Activated CD8-positive, alpha-beta T cell treated with anti-CD3 and anti-CD28 coated beads, Interleukin-2, amount 10 ng/mL, durations not matched to agents 7 days and 5 days (primary cell): ENCODE measurements around the gene BEND7. TPM values are rescaled to one million over a fixed set of nuclear protein-coding genes. Genes with fewer than 3 reads are reported as not detected.

Experiments
- ATAC-seq: fragments of 150-1000 bp; cut with Tn5 transposase; one replicate; pipeline ENCODE4 v1.10.0; 2021; ENCODE audit warnings: moderate library complexity
- CTCF ChIA-PET: fragments of 350-600 bp; sonication (Branson Sonifier 250); formaldehyde crosslinking; loops from one replicate; lab custom pipeline; 2021; ENCODE audit warnings: antibody characterized with exemption; lab: Charles Lee
- POLR2A ChIA-PET: fragments of 350-600 bp; sonication (Branson Sonifier 250); formaldehyde crosslinking; loops from one replicate; lab custom pipeline; 2021; ENCODE audit warnings: antibody characterized with exemption; lab: Charles Lee
- DNase-seq: peaks from one replicate; pipeline ENCODE4 v3.0.0-alpha.2; 2020
- H3K27ac Mint-ChIP-seq: one replicate; pipeline ENCODE4 v1.8.0; 2021; ENCODE audit warnings: mild to moderate bottlenecking, mixed read lengths
- H3K27me3 Mint-ChIP-seq: one replicate; pipeline ENCODE4 v1.8.0; 2021; ENCODE audit warnings: low read depth, mixed read lengths
- H3K36me3 Mint-ChIP-seq: one replicate; pipeline ENCODE4 v1.8.0; 2021; ENCODE audit warnings: low read depth, mixed read lengths
- H3K4me1 Mint-ChIP-seq: one replicate; pipeline ENCODE4 v1.8.0; 2021; ENCODE audit warnings: low read depth, mixed read lengths
- H3K4me3 Mint-ChIP-seq: one replicate; pipeline ENCODE4 v1.8.0; 2021; ENCODE audit warnings: mild to moderate bottlenecking, mixed read lengths
- H3K9me3 Mint-ChIP-seq: one replicate; pipeline ENCODE4 v1.8.0; 2022; ENCODE audit warnings: mixed read lengths; ENCODE audit not compliant: insufficient read depth
- total RNA-seq, 2 experiments: library from RNA; stranded (reverse); gene quantifications; one replicate each; pipeline ENCODE4 v1.2.3, GENCODE V29; 2021

BEND7 gene
- total RNA-seq, 2 experiments from 2014 or later = not detected

DNA sequence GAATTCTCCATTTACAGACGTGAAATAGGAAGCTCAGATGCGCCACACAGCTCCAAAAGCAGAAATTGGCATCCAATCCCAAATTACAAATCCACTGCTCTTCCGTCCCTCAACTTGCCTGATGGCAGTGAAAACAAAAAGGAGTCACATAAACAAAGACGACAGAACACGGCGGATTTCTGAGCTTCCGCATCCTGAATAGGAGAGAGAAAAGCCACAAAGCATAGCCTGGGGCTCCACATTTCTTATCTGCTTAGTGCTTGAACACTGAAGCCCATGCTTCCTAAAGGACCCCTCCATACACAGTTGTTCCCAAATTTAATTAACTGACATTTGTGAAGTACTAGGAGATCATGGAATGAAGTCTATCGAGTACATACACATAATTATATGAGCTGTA is 32.6 kb downstream of the BEND7 start:
- ATAC-seq (no peak), DNase-seq (no peak)
- POLR2A ChIA-PET = no interaction called here
- CTCF ChIA-PET = interaction anchor here (1.4 to 1.5 kb wide), 2 partner anchors 11 to 14 kb away, joined by 3 to 4 read pairs; no protein-coding TSS in a partner anchor
- Mint-ChIP-seq H3K36me3 (no peaks in the 10 kb centered on the region), H3K27ac (no peak overlapping the region), H3K27me3 (peaks cover 2% of the 10 kb centered on the region), H3K4me1 (no peaks in the 10 kb centered on the region), H3K9me3 (no peaks in the 10 kb centered on the region), H3K4me3 (no peak overlapping the region)

- no peaks in the 10 kb centered on the region for H3K9me3 Mint-ChIP-seq
- no peaks in the 10 kb centered on the region for H3K36me3 Mint-ChIP-seq
- no peak overlapping the region for H3K27ac Mint-ChIP-seq
- CTCF ChIA-PET = no interaction called here
- no peak for ATAC-seq
- peaks cover 2% of the 10 kb centered on the region for H3K27me3 Mint-ChIP-seq
- no peak overlapping the region for H3K4me3 Mint-ChIP-seq
- DNase-seq = no peak
- POLR2A ChIA-PET = no interaction called here
- H3K4me1 Mint-ChIP-seq = no peaks in the 10 kb centered on the region
Observed at GRCh38 chr10:13492493-13493180, 36.2 kb downstream of the BEND7 start.

GRCh38 chr10:13491747-13492360 is 37.0 kb downstream of the BEND7 start:
- Mint-ChIP-seq H3K27ac (no peak overlapping the region), H3K36me3 (no peaks in the 10 kb centered on the region), H3K9me3 (no peaks in the 10 kb centered on the region), H3K4me1 (no peaks in the 10 kb centered on the region), H3K27me3 (peaks cover 2% of the 10 kb centered on the region), H3K4me3 (no peak overlapping the region)
- CTCF ChIA-PET = no interaction called here
- ATAC-seq = no peak
- POLR2A ChIA-PET = no interaction called here
- DNase-seq = no peak

DNA sequence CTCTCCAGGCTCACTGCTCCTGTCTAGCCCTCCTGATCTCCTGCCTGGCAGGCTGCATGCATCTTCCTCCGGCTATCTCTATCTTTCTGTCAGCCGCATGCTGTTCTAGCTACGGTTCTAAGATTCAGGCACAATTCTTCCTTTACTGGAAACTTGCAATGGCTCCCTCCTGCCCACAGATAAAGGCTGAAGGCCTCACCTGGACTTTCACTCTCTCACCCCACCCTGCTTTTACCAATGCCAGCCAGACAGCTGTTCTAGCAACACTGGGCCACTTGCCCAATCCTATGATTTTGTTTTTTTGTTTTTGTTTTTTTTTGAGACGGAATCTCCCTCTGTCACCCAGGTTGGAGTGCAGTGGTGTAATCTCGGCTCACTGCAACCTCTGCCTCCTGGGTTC is 38.3 kb downstream of the BEND7 start:
- DNase-seq (no peak), ATAC-seq (no peak)
- H3K27me3 Mint-ChIP-seq = no peaks in the 10 kb centered on the region
- ChIA-PET POLR2A (no interaction called here), CTCF (no interaction called here)
- H3K36me3 Mint-ChIP-seq = no peaks in the 10 kb centered on the region
- H3K27ac Mint-ChIP-seq = no peak overlapping the region
- H3K4me1 Mint-ChIP-seq = no peaks in the 10 kb centered on the region
- no peaks in the 10 kb centered on the region for H3K9me3 Mint-ChIP-seq
- H3K4me3 Mint-ChIP-seq = no peak overlapping the region

GRCh38 chr10:13489035-13489599 is 39.7 kb downstream of the BEND7 start:
- H3K36me3 Mint-ChIP-seq = no peaks in the 10 kb centered on the region
- no peaks in the 10 kb centered on the region for H3K4me1 Mint-ChIP-seq
- no peak overlapping the region for H3K27ac Mint-ChIP-seq
- CTCF ChIA-PET = no interaction called here
- H3K4me3 Mint-ChIP-seq = no peak overlapping the region
- H3K27me3 Mint-ChIP-seq = peaks cover 5% of the 10 kb centered on the region
- POLR2A ChIA-PET = no interaction called here
- no peaks in the 10 kb centered on the region for H3K9me3 Mint-ChIP-seq
- no peak for ATAC-seq
- DNase-seq = no peak

DNA sequence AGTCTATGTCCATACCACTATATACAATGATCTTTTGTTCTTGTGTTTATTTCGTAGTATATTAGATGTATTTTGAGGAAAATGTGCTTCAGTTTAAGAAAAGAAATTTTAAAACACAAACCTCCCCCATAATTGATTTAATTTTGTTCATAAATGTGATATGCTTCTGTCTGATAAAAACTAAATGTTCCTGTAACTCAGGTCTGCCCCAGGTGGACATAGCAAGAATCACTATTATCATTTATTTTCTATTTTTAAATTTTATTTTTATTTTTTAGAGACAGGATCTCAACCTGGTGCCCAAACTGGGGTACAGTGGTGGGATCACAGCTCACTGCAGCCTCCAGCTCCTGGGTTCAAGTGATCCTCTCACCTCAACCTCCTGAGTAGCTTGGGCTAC is 43.2 kb downstream of the BEND7 start:
- no peaks in the 10 kb centered on the region for H3K9me3 Mint-ChIP-seq
- POLR2A ChIA-PET = no interaction called here
- no peak overlapping the region for H3K4me3 Mint-ChIP-seq
- DNase-seq (no peak), ATAC-seq (no peak)
- H3K36me3 Mint-ChIP-seq = no peaks in the 10 kb centered on the region
- no peaks in the 10 kb centered on the region for H3K4me1 Mint-ChIP-seq
- CTCF ChIA-PET = interaction anchor here (1.7 kb wide), 1 partner anchor 11 kb away, joined by 4 read pairs; no protein-coding TSS in a partner anchor
- peaks cover 17% of the 10 kb centered on the region for H3K27me3 Mint-ChIP-seq
- no peak overlapping the region for H3K27ac Mint-ChIP-seq

GRCh38 chr10:13483951-13484350 is 44.9 kb downstream of the BEND7 start:
- DNase-seq (no peak), ATAC-seq (no peak)
- peaks cover 17% of the 10 kb centered on the region for H3K27me3 Mint-ChIP-seq
- H3K36me3 Mint-ChIP-seq = no peaks in the 10 kb centered on the region
- CTCF ChIA-PET = interaction anchor here (1.4 to 1.7 kb wide), 2 partner anchors 9 to 112 kb away, joined by 3 to 4 read pairs; no protein-coding TSS in a partner anchor
- POLR2A ChIA-PET = no interaction called here
- no peaks in the 10 kb centered on the region for H3K4me1 Mint-ChIP-seq
- no peaks in the 10 kb centered on the region for H3K9me3 Mint-ChIP-seq
- no peak overlapping the region for H3K4me3 Mint-ChIP-seq
- H3K27ac Mint-ChIP-seq = no peak overlapping the region

DNA sequence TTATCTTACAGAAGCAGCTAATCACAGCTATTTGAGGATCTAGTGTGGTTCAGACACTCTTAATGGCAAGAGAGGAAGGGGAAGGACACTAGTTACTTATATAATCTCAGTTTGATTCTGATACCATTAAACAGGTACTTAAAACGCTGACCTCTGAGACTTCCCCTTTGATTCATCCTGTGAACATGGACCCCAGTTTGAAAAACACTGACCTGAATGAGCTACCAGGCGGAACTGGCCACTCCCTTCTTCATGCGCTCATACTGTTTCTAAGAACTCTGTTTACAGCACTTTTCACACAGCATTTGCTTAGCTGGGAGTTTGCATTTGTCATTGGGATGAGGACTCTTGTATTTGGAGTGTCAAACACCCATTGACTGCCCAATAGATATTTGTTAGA is 45.7 kb downstream of the BEND7 start:
- POLR2A ChIA-PET = no interaction called here
- Mint-ChIP-seq H3K27me3 (peaks cover 18% of the 10 kb centered on the region), H3K4me1 (no peaks in the 10 kb centered on the region), H3K27ac (no peak overlapping the region), H3K4me3 (no peak overlapping the region), H3K9me3 (no peaks in the 10 kb centered on the region), H3K36me3 (no peaks in the 10 kb centered on the region)
- DNase-seq (no peak), ATAC-seq (no peak)
- CTCF ChIA-PET = no interaction called here

- H3K9me3 Mint-ChIP-seq = no peaks in the 10 kb centered on the region
- DNase-seq (no peak), ATAC-seq (no peak)
- ChIA-PET CTCF (interaction anchor here (1.3 kb wide), 2 partner anchors 14 to 41 kb away, joined by 4 to 5 read pairs; no protein-coding TSS in a partner anchor), POLR2A (no interaction called here)
- H3K27ac Mint-ChIP-seq = no peak overlapping the region
- no peaks in the 10 kb centered on the region for H3K4me1 Mint-ChIP-seq
- H3K36me3 Mint-ChIP-seq = no peaks in the 10 kb centered on the region
- H3K27me3 Mint-ChIP-seq = peaks cover 23% of the 10 kb centered on the region
- no peak overlapping the region for H3K4me3 Mint-ChIP-seq
Observed at GRCh38 chr10:13481690-13482089, 47.1 kb downstream of the BEND7 start.

- no peak for DNase-seq
- Mint-ChIP-seq H3K4me1 (no peaks in the 10 kb centered on the region), H3K9me3 (no peaks in the 10 kb centered on the region), H3K4me3 (no peak overlapping the region), H3K27ac (no peak overlapping the region), H3K36me3 (no peaks in the 10 kb centered on the region), H3K27me3 (peaks cover 5% of the 10 kb centered on the region)
- ChIA-PET CTCF (interaction anchor here (1.2 kb wide), 1 partner anchor 9 kb away, joined by 4 read pairs; no protein-coding TSS in a partner anchor), POLR2A (no interaction called here)
- ATAC-seq = no peak
Observed at GRCh38 chr10:13475124-13475523, 53.7 kb downstream of the BEND7 start.

- POLR2A ChIA-PET = no interaction called here
- ATAC-seq (no peak), DNase-seq (no peak)
- Mint-ChIP-seq H3K27ac (no peak overlapping the region), H3K4me1 (no peaks in the 10 kb centered on the region), H3K4me3 (no peak overlapping the region), H3K27me3 (peaks cover 5% of the 10 kb centered on the region), H3K36me3 (no peaks in the 10 kb centered on the region), H3K9me3 (no peaks in the 10 kb centered on the region)
- CTCF ChIA-PET = no interaction called here
Observed at GRCh38 chr10:13473986-13474385, 54.8 kb downstream of the BEND7 start.

DNA sequence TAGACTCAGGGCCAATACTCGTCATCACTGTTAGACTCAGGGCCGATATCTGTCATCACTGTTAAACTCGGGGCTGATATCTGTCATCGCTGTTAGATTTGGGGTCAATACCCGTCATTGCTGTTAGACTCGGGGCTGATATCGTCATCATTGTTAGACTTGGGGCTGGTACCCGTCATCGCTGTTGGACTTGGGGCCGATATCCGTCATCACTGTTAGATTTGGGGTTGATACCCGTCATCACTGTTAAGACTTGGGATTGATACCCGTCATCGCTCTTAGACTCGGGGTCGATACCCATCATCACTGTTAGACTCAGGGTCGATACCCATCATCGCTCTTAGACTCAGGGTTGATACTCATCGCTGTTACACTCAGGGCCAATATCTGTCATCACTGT is 56.5 kb downstream of the BEND7 start:
- H3K4me1 Mint-ChIP-seq = no peaks in the 10 kb centered on the region
- H3K36me3 Mint-ChIP-seq = no peaks in the 10 kb centered on the region
- ChIA-PET POLR2A (no interaction called here), CTCF (no interaction called here)
- no peak for DNase-seq
- no peak overlapping the region for H3K27ac Mint-ChIP-seq
- no peak overlapping the region for H3K4me3 Mint-ChIP-seq
- H3K9me3 Mint-ChIP-seq = no peaks in the 10 kb centered on the region
- no peak for ATAC-seq
- H3K27me3 Mint-ChIP-seq = peaks cover 2% of the 10 kb centered on the region
